Globus pallidus (tissue), 1 donor: ENCODE data around the gene C2CD3.

ENCODE experiments used
- DNase-seq: peaks from one replicate; pipeline ENCODE4 v3.0.0-alpha.2; 2015; ENCODE audit warnings: low spot score

Gene C2CD3

DNA sequence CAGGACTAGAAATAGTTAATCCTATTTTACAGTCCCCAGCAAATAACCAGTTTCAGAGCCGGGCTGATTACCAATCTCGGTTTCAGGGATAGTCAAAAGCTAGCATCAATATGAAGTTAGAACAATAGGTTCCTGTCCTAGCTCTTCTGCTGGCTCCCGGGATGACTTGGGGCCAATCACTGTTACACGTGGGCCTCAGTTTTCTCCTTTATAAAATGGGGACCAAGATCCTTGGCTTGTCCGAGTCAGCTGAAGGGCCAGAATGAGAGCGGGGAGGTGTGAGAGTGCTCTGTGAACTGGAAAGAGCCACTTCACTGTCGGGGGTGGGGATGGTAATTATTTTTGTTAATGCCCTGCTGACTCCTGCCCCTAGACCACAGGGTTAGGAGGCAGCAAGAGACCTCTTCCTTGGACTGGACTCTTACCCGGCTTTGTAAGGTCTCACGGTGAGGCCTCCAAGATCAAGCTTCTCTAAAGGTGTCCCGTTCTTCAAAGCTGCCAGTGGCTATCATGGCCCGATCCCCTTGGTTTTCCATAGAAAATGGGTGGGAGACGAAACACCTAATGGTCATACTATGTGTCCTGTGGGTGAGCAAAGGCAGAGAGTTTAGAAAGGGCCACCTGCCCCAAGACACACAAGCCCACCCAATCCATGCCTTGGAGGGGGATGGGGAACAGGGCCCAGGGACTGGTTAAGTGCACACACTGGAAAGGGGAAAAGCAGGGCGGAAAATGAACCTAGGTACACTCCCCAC is 189.6 kb downstream of the C2CD3 start:
- no peak for DNase-seq

- DNase-seq, result no peak
Measured at GRCh38 chr11:73980001-73980961, 190.5 kb downstream of the C2CD3 start.

- DNase-seq, result no peak
Measured at GRCh38 chr11:73978576-73979086, 192.2 kb downstream of the C2CD3 start.

GRCh38 chr11:73977856-73978519 is 192.8 kb downstream of the C2CD3 start:
- DNase-seq, result no peak

DNA sequence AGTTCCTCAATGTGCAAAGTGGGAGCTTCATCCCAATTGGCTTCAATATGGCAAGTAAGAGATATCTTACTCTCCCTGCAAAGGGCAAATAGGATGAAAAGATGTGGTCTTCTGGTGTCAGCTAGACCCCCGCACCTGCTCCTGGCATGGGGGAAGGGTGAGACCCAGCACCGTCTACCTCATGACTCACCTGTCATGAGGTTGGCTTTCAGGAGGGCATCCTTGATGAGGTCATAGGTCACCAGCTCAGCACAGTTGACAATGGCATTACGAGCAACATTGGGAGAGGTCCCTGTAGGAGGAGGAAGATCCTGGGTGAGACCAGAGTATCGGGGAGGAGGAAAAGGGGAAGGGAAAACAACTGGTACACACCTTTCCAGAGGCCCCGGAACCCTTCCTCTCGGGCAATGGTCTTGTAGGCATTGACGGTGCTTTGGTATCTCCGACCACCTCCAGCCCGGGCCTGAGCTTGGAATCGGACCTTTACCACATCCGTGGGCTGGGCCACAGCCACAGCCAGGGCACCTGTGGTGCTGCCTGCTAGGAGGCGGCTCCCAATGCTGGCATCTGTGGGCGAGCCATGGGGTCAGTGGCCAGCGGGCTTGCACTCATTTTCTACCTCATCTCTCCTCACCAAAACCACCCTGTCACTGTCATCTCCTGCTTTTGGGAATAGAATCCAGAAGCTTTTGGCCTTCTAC is 194.2 kb downstream of the C2CD3 start:
- no peak for DNase-seq

GRCh38 chr11:73975479-73975757 is 195.4 kb downstream of the C2CD3 start:
- no peak for DNase-seq

DNA sequence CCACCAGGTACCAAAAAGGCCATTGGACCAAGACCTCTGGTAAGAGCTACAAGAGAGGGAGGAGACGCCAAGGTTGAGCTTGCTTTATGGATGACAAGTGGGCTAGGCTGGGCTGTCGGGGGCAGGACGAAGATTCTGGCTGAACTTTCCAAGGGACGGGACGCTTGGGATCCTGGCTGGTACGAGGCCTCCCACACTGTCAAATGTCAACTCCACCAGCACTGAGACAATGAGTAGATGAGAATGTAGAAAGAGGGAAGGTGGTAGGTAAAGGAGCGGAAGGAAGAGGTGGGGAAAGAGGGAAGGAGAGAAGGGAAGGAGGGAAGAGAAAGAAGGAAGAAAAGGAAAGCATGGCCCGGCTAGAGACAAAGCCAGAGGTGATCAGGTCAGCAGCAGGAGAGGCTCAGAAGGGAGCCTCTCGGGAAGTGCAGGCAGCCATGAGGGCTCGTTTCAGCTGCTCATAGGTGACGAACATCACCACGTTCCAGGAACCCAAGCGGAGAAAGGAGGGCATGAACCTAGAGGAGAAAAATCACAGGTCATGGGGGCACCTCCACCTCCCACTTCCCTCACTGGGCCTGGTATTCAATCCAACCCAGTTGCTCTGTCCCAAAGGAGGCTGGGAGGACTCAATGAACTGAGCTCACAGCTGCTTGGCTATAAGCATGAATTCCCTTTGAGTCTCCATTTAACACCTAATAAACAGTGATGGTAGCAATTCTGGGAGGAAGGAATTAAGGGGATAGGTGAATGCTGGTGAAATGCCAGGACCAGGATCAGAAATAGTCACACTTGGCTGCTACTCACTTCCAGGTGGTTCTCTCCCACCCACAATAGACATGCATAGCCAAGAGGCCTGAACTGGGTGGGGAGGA is 196.0 kb downstream of the C2CD3 start:
- no peak for DNase-seq

DNA sequence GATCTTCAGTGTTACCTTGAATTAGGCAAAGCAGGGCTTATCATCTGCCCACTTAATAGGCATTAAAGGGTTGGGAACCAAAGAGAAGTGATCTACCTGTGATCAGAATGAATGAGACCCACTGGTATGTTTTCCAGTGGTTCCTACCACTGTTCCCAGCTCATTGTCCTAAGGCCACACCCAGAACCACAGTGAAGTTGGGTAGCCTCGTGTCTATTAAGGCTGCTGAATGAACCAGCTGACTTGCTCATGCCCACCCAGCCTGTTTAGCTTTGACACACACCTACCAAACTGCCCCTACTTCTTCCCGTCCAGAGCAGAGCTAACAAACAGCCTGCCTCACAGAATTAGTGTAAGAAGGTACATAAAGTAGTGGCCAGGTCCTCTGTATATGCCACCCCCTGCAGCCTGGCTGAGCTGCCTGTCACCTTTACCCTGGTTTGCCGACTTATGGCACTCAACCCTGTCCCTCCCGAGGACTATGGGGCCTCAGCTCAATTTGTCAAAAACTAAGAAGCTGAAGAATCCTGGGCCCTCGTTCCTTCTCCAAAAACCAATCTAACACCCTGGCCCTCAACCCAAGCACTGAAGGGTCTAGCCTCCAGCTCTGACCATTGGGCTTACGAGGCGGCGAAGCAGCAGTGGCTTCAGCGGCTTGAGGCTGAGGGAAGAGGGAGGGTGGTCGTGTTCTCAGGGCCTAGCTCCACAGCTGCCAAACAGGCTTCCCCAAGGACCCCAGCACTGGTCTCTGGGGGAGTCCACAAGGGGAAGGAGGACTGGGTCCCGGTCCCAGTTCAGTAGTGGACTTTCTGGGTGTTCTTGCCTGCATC is 198.0 kb downstream of the C2CD3 start:
- no peak for DNase-seq

GRCh38 chr11:73972187-73972586 is 198.6 kb downstream of the C2CD3 start:
- DNase-seq, result no peak

DNA sequence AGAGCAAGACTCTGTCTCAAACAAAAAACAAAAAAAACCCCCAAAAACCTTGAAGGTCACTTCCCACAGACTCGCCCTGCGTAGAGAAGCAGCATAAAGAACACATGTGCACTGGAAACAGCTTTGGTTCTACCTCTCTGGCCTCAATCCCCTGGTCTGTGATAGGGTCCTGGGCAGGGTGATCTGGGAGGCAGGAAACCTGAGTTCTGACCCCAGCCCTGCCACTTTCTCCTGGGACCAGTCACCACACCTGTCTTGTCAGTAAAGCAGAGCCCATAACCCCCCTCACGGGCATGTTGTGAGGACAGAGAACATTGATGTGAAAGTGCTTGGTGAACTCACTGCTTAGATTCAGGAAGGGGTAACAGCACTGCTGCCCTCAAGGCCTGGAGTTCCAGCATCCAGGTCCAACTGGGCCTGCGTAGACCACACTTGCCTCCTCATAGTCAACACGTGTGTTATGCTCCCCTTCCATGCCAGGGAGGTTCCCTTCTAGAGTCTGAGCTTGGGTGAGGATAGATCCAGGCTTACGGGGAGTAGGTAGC is 199.6 kb downstream of the C2CD3 start:
- no peak for DNase-seq

DNA sequence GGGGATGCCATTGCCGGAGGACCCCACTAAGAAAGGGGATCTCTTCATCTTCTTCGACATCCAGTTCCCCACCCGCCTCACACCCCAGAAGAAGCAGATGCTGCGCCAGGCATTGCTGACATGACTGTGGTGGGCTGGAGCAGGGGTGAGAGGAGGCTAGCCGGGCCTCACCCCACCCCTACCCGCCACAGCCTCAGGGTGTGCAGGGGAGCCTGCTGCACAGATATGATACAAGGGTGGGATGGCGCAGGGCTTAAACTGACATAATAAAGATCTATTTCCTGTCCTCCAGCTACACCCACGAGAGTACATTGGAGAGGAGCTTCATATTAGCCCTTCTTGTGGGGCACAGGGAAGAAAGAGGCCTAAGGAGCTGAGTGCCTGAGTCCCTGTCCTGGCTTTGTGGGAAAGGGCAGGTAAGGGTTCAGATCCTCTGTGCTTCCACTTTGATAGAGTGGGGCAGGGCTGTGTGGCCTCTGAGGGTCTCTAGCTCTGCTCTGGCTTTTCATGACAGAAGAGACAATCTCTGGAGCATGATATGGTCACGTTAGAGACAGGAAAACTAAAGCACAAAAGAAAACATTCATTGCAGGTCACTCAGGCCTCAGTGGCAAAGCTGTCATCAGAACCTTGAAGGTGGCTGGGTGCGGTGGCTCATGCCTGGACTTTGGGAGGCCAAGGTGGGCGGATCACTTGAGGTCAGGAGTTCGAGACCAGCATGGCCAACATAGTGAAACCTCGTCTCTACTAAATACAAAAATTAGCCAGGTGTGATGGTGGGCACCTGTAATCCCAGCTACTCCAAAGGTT is 200.6 kb downstream of the C2CD3 start:
- DNase-seq, result no peak

- DNase-seq, result no peak
Measured at GRCh38 chr11:73969091-73969490, 201.7 kb downstream of the C2CD3 start.

GRCh38 chr11:73968356-73968966 is 202.3 kb downstream of the C2CD3 start:
- DNase-seq, result no peak

DNA sequence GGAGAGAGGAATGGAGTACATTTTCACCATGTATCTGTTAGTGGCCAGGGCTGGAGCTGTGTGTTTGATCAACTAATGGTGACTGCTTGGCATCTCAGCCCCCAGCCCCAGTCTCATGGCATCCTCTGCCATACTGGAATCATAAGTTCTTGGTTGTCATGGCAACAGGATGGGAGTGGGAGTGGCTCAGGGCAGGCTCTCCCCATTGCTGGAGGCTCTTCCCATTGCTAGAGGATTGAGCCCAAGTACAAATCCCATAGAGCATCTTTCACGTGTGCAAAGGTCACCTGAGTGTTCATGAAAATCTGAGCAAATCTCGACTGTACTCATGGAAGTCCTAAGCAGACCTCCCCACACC is 205.1 kb downstream of the C2CD3 start:
- no peak for DNase-seq

DNA sequence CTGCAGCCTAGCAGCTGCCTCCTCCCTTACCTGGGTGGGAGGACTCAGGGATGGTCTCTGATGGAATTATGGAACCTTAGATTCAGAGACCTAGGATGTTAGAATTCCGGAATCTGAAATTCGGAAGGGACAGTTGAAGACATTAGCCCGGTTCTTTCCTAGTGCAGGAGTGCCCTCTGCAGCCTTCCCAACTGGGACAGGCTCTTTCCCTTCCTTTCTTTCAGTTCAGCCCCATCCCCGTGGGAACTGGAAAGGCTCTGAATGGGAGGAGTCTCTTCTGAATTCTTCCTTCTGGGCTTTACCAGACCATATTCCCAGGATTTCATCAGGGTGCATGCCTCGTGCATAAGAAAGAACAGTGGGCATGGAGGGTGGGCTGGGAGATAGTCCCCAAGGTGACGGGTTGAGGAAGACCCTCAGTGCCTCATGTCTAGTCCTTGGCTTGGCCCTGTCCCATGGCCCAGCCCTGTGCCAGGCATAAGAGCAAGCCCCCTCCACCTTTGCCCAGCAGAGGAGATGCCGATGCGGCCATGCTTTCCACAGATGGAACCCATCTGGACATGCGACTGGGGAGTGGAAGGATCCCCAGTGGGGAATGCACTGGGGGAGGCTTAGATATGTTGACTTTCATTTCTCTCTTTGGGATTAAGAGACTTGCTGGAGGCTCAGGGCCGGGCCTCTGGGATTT is 205.6 kb downstream of the C2CD3 start:
- DNase-seq, result no peak

- no peak for DNase-seq
Measured at GRCh38 chr11:73963861-73964260, 206.9 kb downstream of the C2CD3 start.
